ENCODE measurements around the gene MED25.

MED25 gene

GRCh38 chr19:49836176-49837008 is 18.3 kb downstream of the MED25 start:
- Histone ChIP-seq H3K36me3 (ENCODE audit: low read length) (peaks cover 3% of the 10 kb centered on the region; the same call in 1 of the 2 replicates), H3K9me2 (replicated peaks; ENCODE audit: insufficient read depth, low read length) (no peaks in the 10 kb centered on the region), H3K4me2 (ENCODE audit: low read depth, low read length, poor library complexity, severe bottlenecking) (no peak overlapping the region), H3K27me3 (ENCODE audit: low read length) (no peaks in the 10 kb centered on the region), H3F3A (ENCODE audit: insufficient read depth) (no peaks in the 10 kb centered on the region), H3K9me3 (ENCODE audit: insufficient read depth, low read length) (no peaks in the 10 kb centered on the region), H3K9ac (ENCODE audit: low read length) (no peak overlapping the region), H3K4me3 (ENCODE audit: insufficient read depth, low read length, poor library complexity, severe bottlenecking) (no peak overlapping the region), H4K20me1 (ENCODE audit: low read depth, low read length) (no peaks in the 10 kb centered on the region), H2AFZ (ENCODE audit: low read depth, low read length, severe bottlenecking) (no peak overlapping the region), H3K79me2 (ENCODE audit: insufficient read depth, low read length) (no peaks in the 10 kb centered on the region), H3K27ac (ENCODE audit: low read depth, low read length) (no peak overlapping the region)
- no peak for TF ChIP-seq EZH2phosphoT487 (conservative IDR thresholded peaks at IDR 0.05; ENCODE audit: low read length)
- TF ChIP-seq CTCF (IDR thresholded peaks at IDR 0.05; ENCODE audit: insufficient read depth, low read length, poor library complexity, severe bottlenecking), result no peak

GRCh38 chr19:49837009-49837310 is 18.9 kb downstream of the MED25 start:
- Histone ChIP-seq H3K4me2 (ENCODE audit: low read depth, low read length, poor library complexity, severe bottlenecking) (no peak overlapping the region), H4K20me1 (ENCODE audit: low read depth, low read length) (no peaks in the 10 kb centered on the region), H3K27ac (ENCODE audit: low read depth, low read length) (no peak overlapping the region), H3K79me2 (ENCODE audit: insufficient read depth, low read length) (no peaks in the 10 kb centered on the region), H3K9ac (ENCODE audit: low read length) (no peak overlapping the region), H3F3A (ENCODE audit: insufficient read depth) (no peaks in the 10 kb centered on the region), H3K27me3 (ENCODE audit: low read length) (no peaks in the 10 kb centered on the region), H2AFZ (ENCODE audit: low read depth, low read length, severe bottlenecking) (no peak overlapping the region), H3K9me3 (ENCODE audit: insufficient read depth, low read length) (no peaks in the 10 kb centered on the region), H3K4me3 (ENCODE audit: insufficient read depth, low read length, poor library complexity, severe bottlenecking) (no peak overlapping the region), H3K36me3 (ENCODE audit: low read length) (peaks cover 3% of the 10 kb centered on the region; the same call in 1 of the 2 replicates), H3K9me2 (replicated peaks; ENCODE audit: insufficient read depth, low read length) (no peaks in the 10 kb centered on the region)
- TF ChIP-seq CTCF (IDR thresholded peaks at IDR 0.05; ENCODE audit: insufficient read depth, low read length, poor library complexity, severe bottlenecking) (no peak), EZH2phosphoT487 (conservative IDR thresholded peaks at IDR 0.05; ENCODE audit: low read length) (no peak)

- H3K27me3 ChIP-seq (ENCODE audit: low read length), result no peaks in the 10 kb centered on the region
- H3K9ac ChIP-seq (ENCODE audit: low read length), result no peak overlapping the region
- H3K4me3 ChIP-seq (ENCODE audit: insufficient read depth, low read length, poor library complexity, severe bottlenecking), result no peak overlapping the region
- no peak overlapping the region for H2AFZ ChIP-seq (ENCODE audit: low read depth, low read length, severe bottlenecking)
- no peaks in the 10 kb centered on the region for H3K9me3 ChIP-seq (ENCODE audit: insufficient read depth, low read length)
- peaks cover 3% of the 10 kb centered on the region; the same call in 1 of the 2 replicates for H3K36me3 ChIP-seq (ENCODE audit: low read length)
- no peaks in the 10 kb centered on the region for H3K9me2 ChIP-seq (replicated peaks; ENCODE audit: insufficient read depth, low read length)
- no peak overlapping the region for H3K27ac ChIP-seq (ENCODE audit: low read depth, low read length)
- H3K79me2 ChIP-seq (ENCODE audit: insufficient read depth, low read length), result no peaks in the 10 kb centered on the region
- no peak overlapping the region for H3K4me2 ChIP-seq (ENCODE audit: low read depth, low read length, poor library complexity, severe bottlenecking)
- TF ChIP-seq CTCF (IDR thresholded peaks at IDR 0.05; ENCODE audit: insufficient read depth, low read length, poor library complexity, severe bottlenecking) (no peak), EZH2phosphoT487 (conservative IDR thresholded peaks at IDR 0.05; ENCODE audit: low read length) (no peak)
- H4K20me1 ChIP-seq (ENCODE audit: low read depth, low read length), result no peaks in the 10 kb centered on the region
- 0 out of 2 replicates have a peak, but pooled peaks cover 2% of the 10 kb centered on the region for H3F3A ChIP-seq (ENCODE audit: insufficient read depth)
These were observed 19.3 kb downstream of the MED25 start for GRCh38 chr19:49837425-49837824.
